Posterior cingulate gyrus (tissue), 11 donors: ENCODE measurements around the gene FCRL5.

Source experiments
- DNase-seq, 10 donors: peaks; one replicate each; pipeline versions ENCODE4 v3.0.0 to v3.0.0-alpha.2; 2020 to 2021; ENCODE audit warnings: mixed read lengths in 3 of 10
- intact Hi-C: fragments of 100-400 bp; cut with DNase I; formaldehyde crosslinking; loops from one replicate; pipeline ENCODE4 v1.15.1; 2023

Gene FCRL5

GRCh38 chr1:157532569-157532968 is 19.7 kb downstream of the FCRL5 start:
- DNase-seq = no peak
- intact Hi-C loops = no loop called here

- intact Hi-C loops = no loop called here
- peak in 1 of 10 donors; percentile 50 for DNase-seq
Observed at GRCh38 chr1:157523774-157524493, 28.4 kb downstream of the FCRL5 start.

- intact Hi-C loops = no loop called here
- DNase-seq = peak in 1 of 10 donors; percentile 80
Observed at GRCh38 chr1:157521056-157521455, 31.3 kb downstream of the FCRL5 start.

DNA sequence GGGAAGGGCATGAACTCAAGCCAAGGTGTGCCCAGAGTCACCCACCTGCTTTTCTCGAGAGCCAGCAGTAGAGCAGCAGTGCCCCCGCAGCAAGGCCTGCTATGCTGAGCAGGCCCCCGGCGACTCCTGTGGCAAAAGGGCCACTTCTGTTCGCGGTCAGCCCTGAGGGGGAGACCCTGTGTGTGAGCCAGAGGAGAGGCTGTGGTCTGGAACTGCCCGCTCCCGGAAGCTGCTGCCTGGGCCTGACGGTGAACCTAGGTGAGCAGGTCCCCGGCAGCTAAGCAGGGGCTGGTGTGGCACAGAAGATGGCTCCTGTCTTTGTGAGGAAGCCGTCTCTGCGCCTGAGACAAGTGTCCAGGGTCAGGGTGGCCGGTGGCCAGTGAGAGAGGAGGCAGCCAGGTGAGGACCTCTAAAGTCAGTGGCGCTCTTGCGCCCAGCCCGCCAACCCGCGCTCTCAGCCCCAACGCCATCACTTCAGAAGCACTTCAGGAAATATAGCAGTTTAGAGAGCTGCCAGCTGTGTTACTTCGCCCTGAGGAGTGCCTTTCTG is 31.9 kb downstream of the FCRL5 start:
- intact Hi-C loops = no loop called here

GRCh38 chr1:157519451-157519850 is 32.9 kb downstream of the FCRL5 start:
- intact Hi-C loops = no loop called here
- no peak for DNase-seq

More for the DNA sequence above, 31.9 kb downstream of the FCRL5 start:
- peak in 1 of 10 donors; percentile 68 for DNase-seq

- intact Hi-C loops = no loop called here
- DNase-seq = no peak
Observed at GRCh38 chr1:157517016-157517415, 35.3 kb downstream of the FCRL5 start.

DNA sequence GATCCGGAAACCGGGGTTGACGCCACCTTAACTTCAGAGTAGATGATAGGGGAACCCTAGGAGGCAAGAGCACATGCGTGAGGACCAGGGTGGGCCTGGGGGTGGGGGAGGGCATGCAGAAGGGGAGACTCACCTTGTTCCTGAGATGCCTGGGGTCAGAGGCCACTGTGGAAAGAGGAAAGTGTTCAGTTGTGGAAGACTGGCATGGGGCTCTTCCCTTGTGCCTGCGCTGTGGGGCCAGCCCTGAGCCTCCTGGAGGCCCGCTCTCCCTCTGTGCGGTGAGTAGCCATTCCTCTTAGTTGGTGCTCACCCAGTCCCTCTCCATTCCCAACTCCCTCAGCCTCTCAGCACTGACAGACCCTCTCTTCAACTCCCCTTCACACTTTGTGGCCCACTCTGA is 36.6 kb downstream of the FCRL5 start:
- DNase-seq = no peak
- intact Hi-C loops = no loop called here

- no peak for DNase-seq
- intact Hi-C loops = no loop called here
Observed at GRCh38 chr1:157515141-157515540, 37.2 kb downstream of the FCRL5 start.

- intact Hi-C loops = no loop called here
- no peak for DNase-seq
Observed at GRCh38 chr1:157512036-157512969, 40.0 kb downstream of the FCRL5 start.

DNA sequence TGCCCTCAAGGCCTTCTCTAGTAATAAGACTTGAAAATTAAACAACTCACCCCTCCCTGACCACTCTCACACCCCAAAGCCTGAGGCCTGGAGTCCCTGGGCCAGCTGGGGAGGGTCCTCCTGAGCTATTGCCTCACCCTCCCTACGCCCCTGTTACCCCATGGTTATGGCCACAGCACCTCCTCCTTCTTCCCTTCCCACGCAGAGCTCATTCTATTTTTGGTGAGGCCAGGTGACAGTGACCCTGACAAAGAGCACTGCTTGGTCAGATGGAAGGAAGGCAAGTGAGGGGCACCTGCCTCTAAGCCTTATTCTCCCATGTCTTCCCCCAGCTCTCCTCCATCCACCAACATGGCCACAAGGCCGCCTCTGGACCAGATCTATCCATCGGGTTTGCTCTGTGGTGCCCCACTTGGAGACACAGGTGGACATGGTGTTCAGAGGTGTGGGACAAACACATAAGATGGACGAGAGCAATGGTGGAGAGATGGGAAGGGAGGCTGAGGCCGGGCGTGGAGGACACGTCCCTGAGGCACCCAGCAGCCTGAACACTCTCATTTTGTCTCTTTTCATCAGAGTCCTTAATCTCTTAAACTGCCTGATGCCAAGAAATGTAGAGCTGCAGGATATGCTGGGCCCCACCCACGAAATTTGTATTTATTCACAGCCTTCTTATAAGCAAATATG is 42.6 kb downstream of the FCRL5 start:
- DNase-seq = no peak
- intact Hi-C loops = no loop called here

DNA sequence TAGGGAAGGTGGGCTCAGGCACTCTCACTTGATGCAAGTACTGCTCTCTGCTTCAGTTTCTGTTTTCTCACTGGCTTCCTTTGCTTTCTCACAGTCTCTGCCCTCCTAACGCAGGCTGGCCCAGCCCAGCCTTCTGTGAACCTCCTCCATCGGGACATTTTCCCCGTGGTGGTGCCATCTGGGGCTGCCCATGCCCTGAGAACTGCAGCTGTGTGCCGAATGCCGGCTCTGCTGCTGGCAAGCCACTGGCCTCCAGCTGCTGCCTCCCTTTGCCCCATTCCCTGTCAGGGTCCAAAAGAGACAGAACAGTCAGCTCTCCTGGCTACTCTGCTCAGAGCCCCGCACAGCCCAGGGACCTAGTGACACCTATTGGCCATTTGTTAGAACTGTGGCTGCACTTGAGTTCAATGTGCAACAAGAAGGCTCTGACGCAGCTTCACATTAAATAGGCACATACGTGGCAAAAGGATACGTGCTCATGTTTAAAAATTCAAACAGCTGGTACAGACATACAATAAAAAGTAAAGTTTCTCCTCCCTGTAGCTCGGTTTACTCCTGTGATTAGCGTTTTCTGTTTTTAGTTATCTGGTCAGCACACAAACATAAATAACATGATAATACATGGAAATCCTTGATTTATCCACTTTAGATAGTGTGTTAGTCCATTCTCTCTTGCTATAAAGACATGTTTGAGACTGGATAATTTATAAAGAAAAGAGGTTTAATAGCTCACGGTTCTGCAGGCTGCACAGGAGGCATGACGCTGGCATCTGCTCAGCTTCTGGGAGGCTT is 46.6 kb downstream of the FCRL5 start:
- DNase-seq = peak in 9 of 10 donors; percentile 42 to 93 (median 56)

GRCh38 chr1:157504646-157505045 is 47.7 kb downstream of the FCRL5 start:
- no peak for DNase-seq
- intact Hi-C loops = no loop called here

More for the DNA sequence above, 46.6 kb downstream of the FCRL5 start:
- intact Hi-C loops = no loop called here

- intact Hi-C loops = loop anchor here (5.0 kb wide), 1 partner anchor 302 kb away; no protein-coding TSS in a partner anchor
Observed at GRCh38 chr1:157499521-157499920, 52.8 kb downstream of the FCRL5 start.

DNA sequence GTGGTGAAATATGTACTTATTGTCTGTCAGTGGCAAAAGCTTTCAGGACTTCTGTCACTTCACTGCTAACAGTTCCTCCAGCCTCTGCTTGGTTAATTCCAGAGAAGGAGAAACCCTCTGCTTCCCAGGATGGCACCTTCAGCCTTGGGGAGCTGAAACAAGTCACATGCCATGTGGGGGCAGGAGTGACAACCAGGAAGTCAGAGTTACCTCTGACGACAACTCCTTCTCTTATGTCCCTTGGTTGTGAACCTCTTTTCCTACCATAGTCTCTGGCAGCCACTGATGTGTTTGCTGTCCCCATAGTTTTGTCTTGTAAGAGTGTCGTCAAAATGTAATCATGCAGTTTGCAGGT is 53.6 kb downstream of the FCRL5 start:
- no peak for DNase-seq
- intact Hi-C loops = loop anchor here (5.0 kb wide), 1 partner anchor 301 kb away; no protein-coding TSS in a partner anchor

More at GRCh38 chr1:157499521-157499920, 52.8 kb downstream of the FCRL5 start:
- DNase-seq = no peak

DNA sequence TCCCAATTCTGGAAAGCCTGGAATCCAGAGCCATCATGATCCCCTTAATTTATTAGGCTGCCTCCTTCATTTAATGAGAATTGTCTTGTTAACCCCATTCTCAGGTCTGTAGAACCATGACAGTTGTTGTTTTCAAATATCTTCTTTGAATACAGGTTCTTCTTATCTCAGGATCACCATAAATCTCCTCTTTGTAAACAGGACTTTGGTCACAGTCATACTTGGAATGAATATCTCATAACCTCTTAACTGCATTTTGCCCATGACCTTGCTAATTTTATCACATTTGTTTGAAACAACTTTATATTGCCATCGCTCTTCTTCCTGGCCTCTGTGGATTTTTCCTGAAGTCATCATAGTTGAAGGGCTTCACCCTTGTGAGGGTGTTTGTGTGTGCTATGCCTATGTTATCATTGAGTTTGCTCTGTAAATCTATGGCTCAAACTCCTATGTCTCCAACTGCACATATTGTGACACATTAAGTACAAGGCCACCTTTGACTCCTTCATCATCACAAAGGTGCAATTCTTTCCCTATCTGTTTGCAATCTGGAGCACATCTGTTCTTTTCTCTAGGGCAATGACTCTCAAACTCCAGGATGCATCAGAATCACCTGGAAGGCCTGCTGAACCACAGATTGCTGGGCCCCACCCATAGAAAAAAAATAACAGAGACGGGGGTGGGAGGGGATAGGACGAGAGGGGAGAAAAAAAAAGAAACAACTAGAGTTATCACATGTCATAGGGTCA is 54.2 kb downstream of the FCRL5 start:
- no peak for DNase-seq
- intact Hi-C loops = loop anchor here (5.0 kb wide), 1 partner anchor 301 kb away; no protein-coding TSS in a partner anchor

DNA sequence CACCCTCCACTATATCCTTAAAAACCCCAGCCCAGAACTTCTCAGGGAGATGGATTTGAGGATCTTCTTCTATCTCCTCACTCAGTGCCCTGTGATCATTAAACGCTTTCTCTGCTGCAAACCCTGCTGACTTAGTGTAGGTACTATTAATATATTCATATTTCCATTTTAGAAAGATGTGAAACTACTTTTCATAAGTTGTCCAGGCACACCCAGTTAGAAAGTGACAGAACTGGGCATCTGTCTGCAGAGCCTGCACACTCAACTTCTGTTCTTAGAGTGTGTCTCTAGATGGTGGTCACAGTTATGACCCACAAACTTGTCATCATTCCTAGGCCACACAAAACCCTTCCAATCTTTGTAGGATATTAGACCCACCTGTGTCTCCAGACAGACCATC is 55.0 kb downstream of the FCRL5 start:
- no peak for DNase-seq
- intact Hi-C loops = loop anchor here (5.0 kb wide), 1 partner anchor 300 kb away; no protein-coding TSS in a partner anchor

GRCh38 chr1:157496121-157496526 is 56.2 kb downstream of the FCRL5 start:
- peak in 2 of 10 donors; percentile 19 to 20 for DNase-seq
- intact Hi-C loops = loop anchor here (5.0 kb wide), 1 partner anchor 299 kb away; no protein-coding TSS in a partner anchor

GRCh38 chr1:157495285-157495684 is 57.0 kb downstream of the FCRL5 start:
- no peak for DNase-seq
- intact Hi-C loops = loop anchor here (5.0 kb wide), 1 partner anchor 298 kb away; no protein-coding TSS in a partner anchor

DNA sequence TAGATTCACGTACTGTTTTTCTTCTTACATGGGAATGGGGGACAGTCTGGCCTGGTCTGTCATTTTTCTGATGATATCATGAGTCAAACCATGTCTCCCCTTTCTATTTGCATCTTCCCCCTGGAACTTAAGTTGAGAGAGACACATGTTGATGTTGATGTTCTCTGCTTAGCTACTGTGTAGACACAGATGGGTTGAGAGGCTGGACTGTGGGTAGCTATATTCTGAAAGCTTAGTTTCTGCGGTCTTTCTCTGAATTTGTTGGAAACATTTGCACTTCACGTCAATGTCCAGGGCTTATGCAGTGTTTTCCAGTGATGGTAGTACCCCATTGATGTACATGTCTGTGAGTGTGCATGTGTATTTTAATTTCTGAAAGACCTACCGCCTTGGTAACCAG is 58.2 kb downstream of the FCRL5 start:
- intact Hi-C loops = no loop called here
- no peak for DNase-seq
